HL-60 (cell line): Measurements from ENCODE around the gene RNF169.

ENCODE experiments used
- CTCF ChIP-seq: IDR thresholded peaks from one replicate; pipeline ENCODE4 v1.5.1; 2011; ENCODE audit warnings: low read length, control low read depth, inconsistent platforms; ENCODE audit not compliant: insufficient read depth
- GABPA ChIP-seq: IDR thresholded peaks from 2 replicates; pipeline ENCODE4 v1.6.1; 2012; ENCODE audit warnings: low read depth
- POLR2AphosphoS5 ChIP-seq: IDR thresholded peaks from 2 replicates; pipeline ENCODE4 v1.6.1; 2012; ENCODE audit warnings: low read depth
- TF ChIP-seq, protein P1 (sequence below): IDR thresholded peaks from 2 replicates; pipeline ENCODE4 v1.6.1; 2012; ENCODE audit warnings: low read depth; ENCODE audit not compliant: insufficient replicate concordance

- TF ChIP-seq, protein P1, sequence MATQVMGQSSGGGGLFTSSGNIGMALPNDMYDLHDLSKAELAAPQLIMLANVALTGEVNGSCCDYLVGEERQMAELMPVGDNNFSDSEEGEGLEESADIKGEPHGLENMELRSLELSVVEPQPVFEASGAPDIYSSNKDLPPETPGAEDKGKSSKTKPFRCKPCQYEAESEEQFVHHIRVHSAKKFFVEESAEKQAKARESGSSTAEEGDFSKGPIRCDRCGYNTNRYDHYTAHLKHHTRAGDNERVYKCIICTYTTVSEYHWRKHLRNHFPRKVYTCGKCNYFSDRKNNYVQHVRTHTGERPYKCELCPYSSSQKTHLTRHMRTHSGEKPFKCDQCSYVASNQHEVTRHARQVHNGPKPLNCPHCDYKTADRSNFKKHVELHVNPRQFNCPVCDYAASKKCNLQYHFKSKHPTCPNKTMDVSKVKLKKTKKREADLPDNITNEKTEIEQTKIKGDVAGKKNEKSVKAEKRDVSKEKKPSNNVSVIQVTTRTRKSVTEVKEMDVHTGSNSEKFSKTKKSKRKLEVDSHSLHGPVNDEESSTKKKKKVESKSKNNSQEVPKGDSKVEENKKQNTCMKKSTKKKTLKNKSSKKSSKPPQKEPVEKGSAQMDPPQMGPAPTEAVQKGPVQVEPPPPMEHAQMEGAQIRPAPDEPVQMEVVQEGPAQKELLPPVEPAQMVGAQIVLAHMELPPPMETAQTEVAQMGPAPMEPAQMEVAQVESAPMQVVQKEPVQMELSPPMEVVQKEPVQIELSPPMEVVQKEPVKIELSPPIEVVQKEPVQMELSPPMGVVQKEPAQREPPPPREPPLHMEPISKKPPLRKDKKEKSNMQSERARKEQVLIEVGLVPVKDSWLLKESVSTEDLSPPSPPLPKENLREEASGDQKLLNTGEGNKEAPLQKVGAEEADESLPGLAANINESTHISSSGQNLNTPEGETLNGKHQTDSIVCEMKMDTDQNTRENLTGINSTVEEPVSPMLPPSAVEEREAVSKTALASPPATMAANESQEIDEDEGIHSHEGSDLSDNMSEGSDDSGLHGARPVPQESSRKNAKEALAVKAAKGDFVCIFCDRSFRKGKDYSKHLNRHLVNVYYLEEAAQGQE: no peak
- TF ChIP-seq CTCF: no peak
- TF ChIP-seq GABPA: no peak
- no peak for TF ChIP-seq POLR2AphosphoS5
These were observed 48.8 kb upstream of the RNF169 start for GRCh38 chr11:74699615-74700396.
